Spleen (tissue), 11 donors: ENCODE data around the gene RFX2. TPM values are rescaled to one million over a fixed set of nuclear protein-coding genes. Genes with fewer than 3 reads are reported as not detected.

Experiments used
- DNase-seq: peaks from one replicate; pipeline ENCODE4 v3.0.0-alpha.2; 2020
- H3K27ac ChIP-seq, 8 donors: fragments of 200-600 bp; sonication (generic) in 7 of 8; 1 replicate in 4 of 8; 2 replicates in 4 of 8; pipeline versions ENCODE4 v1.5.0 to v1.8.0; 2016 to 2021; ENCODE audit warnings: inconsistent platforms in 4 of 8, mild to moderate bottlenecking in 4 of 8, moderate library complexity in 1 of 8
- H3K27me3 ChIP-seq, 7 donors: fragments of 200-600 bp; sonication (generic) in 6 of 7; replicated peaks in 1 of 7; 1 replicate in 4 of 7; 2 replicates in 3 of 7; pipeline versions ENCODE4 v1.5.0 to v1.8.0; 2016 to 2021; ENCODE audit warnings: inconsistent platforms in 3 of 7, mild to moderate bottlenecking in 1 of 7
- H3K36me3 ChIP-seq, 6 donors: fragments of 200-600 bp; sonication (generic) in 5 of 6; 1 replicate in 4 of 6; 2 replicates in 2 of 6; pipeline versions ENCODE4 v1.5.0 to v1.8.0; 2016 to 2021; ENCODE audit warnings: inconsistent platforms in 2 of 6
- H3K4me1 ChIP-seq, 6 donors: fragments of 200-600 bp; sonication (generic) in 5 of 6; 1 replicate in 3 of 6; 2 replicates in 3 of 6; pipeline versions ENCODE4 v1.5.0 to v1.8.0; 2016 to 2021; ENCODE audit warnings: inconsistent platforms in 3 of 6
- H3K4me3 ChIP-seq, 8 donors: fragments of 200-600 bp; sonication (generic) in 7 of 8; 1 replicate in 4 of 8; 2 replicates in 4 of 8; pipeline versions ENCODE4 v1.5.0 to v1.8.0; 2016 to 2021; ENCODE audit warnings: inconsistent platforms in 4 of 8, mild to moderate bottlenecking in 4 of 8, moderate library complexity in 2 of 8
- H3K9me3 ChIP-seq, 8 donors: fragments of 200-600 bp; sonication (generic) in 7 of 8; 1 replicate in 4 of 8; 2 replicates in 4 of 8; pipeline versions ENCODE4 v1.5.0 to v1.8.0; 2016 to 2021; ENCODE audit warnings: inconsistent platforms in 4 of 8
- CTCF ChIP-seq, 11 experiments: fragments of 200-600 bp in 7 of 11; fragments of 450-650 bp in 4 of 11; sonication (generic) in 4 of 11; IDR thresholded peaks in 8 of 11; conservative IDR thresholded peaks in 3 of 11; 1 replicate in 7 of 11; 2 replicates in 4 of 11; pipeline versions ENCODE4 v1.4.0 to v1.8.0; 2016 to 2021; ENCODE audit warnings: antibody characterized with exemption in 11 of 11, inconsistent platforms in 4 of 11, mild to moderate bottlenecking in 1 of 11
- POLR2A ChIP-seq, 3 donors: fragments of 450-650 bp; IDR thresholded peaks; one replicate each; pipeline ENCODE4 v1.5.1; 2017; ENCODE audit warnings: antibody characterized with exemption in 3 of 3, mild to moderate bottlenecking in 1 of 3
- POLR2AphosphoS5 ChIP-seq, 3 donors: sonication (generic); formaldehyde crosslinking; IDR thresholded peaks; one replicate each; pipeline ENCODE4 v1.5.1; 2017; ENCODE audit warnings: antibody characterized with exemption in 3 of 3
- WGBS, 5 donors: extraction: QIAGEN DNeasy Blood & Tissue Kit in 3 of 5; methylation state at CpG; one replicate each; pipeline versions ENCODE4 v1.1.5 to v1.1.7; 2013 to 2018; 5-methylcytosine and 5-hydroxymethylcytosine counted together
- intact Hi-C: fragments of 100-400 bp; cut with DNase I; formaldehyde crosslinking; loops from one replicate; pipeline ENCODE4 v1.15.0; 2023; ENCODE audit warnings: low total_unique reads
- polyA plus RNA-seq, 3 donors: library from polyadenylated mRNA; stranded (reverse); fragments of 200-250 nt; gene quantifications; one replicate each; pipeline ENCODE4 v1.2.1, GENCODE V29; 2013
- total RNA-seq, 7 donors: library from RNA; depleted of rRNA in 3 of 7; stranded (reverse); fragments of >200 nt in 3 of 7; fragmentation: NEBNext Ultra II Directional in 4 of 7; extraction: Animal tissue kit (Norgen Biotek cat#: 25700) in 4 of 7; gene quantifications; one replicate each; pipeline versions ENCODE4 v1.1.0 to v1.2.1, GENCODE V29; 2016 to 2021
- donor health status: healthy with polysubstance abuse.
- donor health status: DM: no; HTN: no; CAD: no; lungs with moderate emphysema.
- donor health status: DM: no; HTN: no; CAD: no.
- donor health status: Bipolar disorder and iron deficiency.
- donor health status: healthy.
- donor health status: DM: no; HTN: no; CAD: no.
- donor health status: DM: yes; HTN: yes; CAD: no.

Gene RFX2
- total and polyA plus RNA-seq, 10 donors: 1.1 to 15.8 (median 7.8) TPM

GRCh38 chr19:6118043-6118442 lies 7.7 kb upstream of the RFX2 start:
- 69 to 75% (median 71%) methylated on average over 2 of the region's 2 CpGs for WGBS, 5 donors
- Histone ChIP-seq H3K4me3 (no peak overlapping the region), H3K4me1 (no peaks in the 10 kb centered on the region), H3K36me3 (no peaks in the 10 kb centered on the region), H3K9me3 (peaks cover 0 to 20% (median 15%) of the 10 kb centered on the region in 8 donors), H3K27ac (no peak overlapping the region), H3K27me3 (peaks cover 0 to 6% (median 0%) of the 10 kb centered on the region in 7 donors)
- DNase-seq: no peak
- intact Hi-C loops: no loop called here
- TF ChIP-seq POLR2AphosphoS5 (IDR thresholded peaks at IDR 0.05) (no peak), POLR2A (IDR thresholded peaks at IDR 0.05) (no peak), CTCF (IDR thresholded peaks at IDR 0.05 in 8 of 11, conservative IDR thresholded peaks at IDR 0.05 in 3 of 11) (no peak)

DNA sequence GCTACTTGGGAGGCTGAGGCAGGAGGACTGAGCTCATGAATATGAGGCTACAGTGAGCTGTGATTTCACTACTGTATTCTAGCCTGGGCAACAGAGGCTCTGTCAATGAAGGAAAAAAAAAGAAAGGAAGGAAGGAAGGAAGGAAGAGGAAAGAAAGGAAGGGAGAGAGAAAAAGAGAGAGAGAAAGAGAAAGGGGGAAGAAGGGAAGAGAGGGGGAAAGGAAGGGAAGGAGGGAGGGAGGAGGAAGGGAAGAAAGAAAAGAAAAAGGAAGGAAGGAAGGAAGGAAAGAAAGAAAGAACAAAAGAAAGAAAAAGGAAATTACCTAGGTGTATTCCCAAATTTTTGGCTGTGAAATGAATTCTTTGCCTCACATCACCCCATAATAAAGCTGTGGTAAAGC lies 7.2 kb upstream of the RFX2 start:
- peaks cover 0 to 20% (median 15%) of the 10 kb centered on the region in 8 donors for H3K9me3 ChIP-seq
- no peak overlapping the region for H3K27ac ChIP-seq
- no peak overlapping the region for H3K4me3 ChIP-seq
- no peak for TF ChIP-seq POLR2A (IDR thresholded peaks at IDR 0.05)
- TF ChIP-seq POLR2AphosphoS5 (IDR thresholded peaks at IDR 0.05): no peak
- TF ChIP-seq CTCF (IDR thresholded peaks at IDR 0.05 in 8 of 11, conservative IDR thresholded peaks at IDR 0.05 in 3 of 11): no peak
- DNase-seq: no peak
- peaks cover 0 to 11% (median 0%) of the 10 kb centered on the region in 7 donors for H3K27me3 ChIP-seq
- no peaks in the 10 kb centered on the region for H3K4me1 ChIP-seq
- intact Hi-C loops: no loop called here
- no peaks in the 10 kb centered on the region for H3K36me3 ChIP-seq

GRCh38 chr19:6116749-6117430 lies 6.6 kb upstream of the RFX2 start:
- 93 to 98% (median 94%) methylated on average over 4 of the region's 4 CpGs for WGBS, 5 donors
- intact Hi-C loops: no loop called here
- Histone ChIP-seq H3K4me3 (no peak overlapping the region), H3K4me1 (no peaks in the 10 kb centered on the region), H3K36me3 (no peaks in the 10 kb centered on the region), H3K9me3 (peaks cover 0 to 20% (median 15%) of the 10 kb centered on the region in 8 donors), H3K27me3 (peaks cover 0 to 15% (median 0%) of the 10 kb centered on the region in 7 donors), H3K27ac (no peak overlapping the region)
- DNase-seq: no peak
- TF ChIP-seq CTCF (IDR thresholded peaks at IDR 0.05 in 8 of 11, conservative IDR thresholded peaks at IDR 0.05 in 3 of 11) (no peak), POLR2A (IDR thresholded peaks at IDR 0.05) (no peak), POLR2AphosphoS5 (IDR thresholded peaks at IDR 0.05) (no peak)

GRCh38 chr19:6115992-6116391 lies 5.7 kb upstream of the RFX2 start:
- intact Hi-C loops: no loop called here
- 28 to 57% (median 30%) methylated on average over 1 of the region's 1 CpG for WGBS, 5 donors

More at GRCh38 chr19:6115992-6116391, 5.7 kb upstream of the RFX2 start:
- no peaks in the 10 kb centered on the region for H3K36me3 ChIP-seq
- no peak for TF ChIP-seq POLR2A (IDR thresholded peaks at IDR 0.05)
- no peak for TF ChIP-seq CTCF (IDR thresholded peaks at IDR 0.05 in 8 of 11, conservative IDR thresholded peaks at IDR 0.05 in 3 of 11)
- no peak for TF ChIP-seq POLR2AphosphoS5 (IDR thresholded peaks at IDR 0.05)
- no peak overlapping the region for H3K4me3 ChIP-seq
- peaks cover 0 to 15% (median 0%) of the 10 kb centered on the region in 7 donors for H3K27me3 ChIP-seq
- peaks cover 0 to 7% (median 2%) of the 10 kb centered on the region in 6 donors for H3K4me1 ChIP-seq
- H3K9me3 ChIP-seq: peaks cover 0 to 20% (median 15%) of the 10 kb centered on the region in 8 donors
- H3K27ac ChIP-seq: no peak overlapping the region
- no peak for DNase-seq
